Superior temporal gyrus (tissue), 1 donor: ENCODE data around the gene RGL1.

Experiments used
- DNase-seq: peaks from one replicate; pipeline ENCODE4 v3.0.0-alpha.2; 2016; ENCODE audit errors: extremely low spot score

The RGL1 gene

GRCh38 chr1:183915625-183916510 is 110.9 kb downstream of the RGL1 start:
- peak; percentile 99 for DNase-seq

GRCh38 chr1:183916574-183916973 is 111.7 kb downstream of the RGL1 start:
- no peak for DNase-seq

- DNase-seq = no peak
These were observed 113.7 kb downstream of the RGL1 start for GRCh38 chr1:183918589-183918988.

GRCh38 chr1:183920651-183921050 is 115.7 kb downstream of the RGL1 start:
- DNase-seq = peak; percentile 94

- DNase-seq = no peak
These were observed 117.3 kb downstream of the RGL1 start for GRCh38 chr1:183922197-183922596.

- DNase-seq = no peak
These were observed 121.0 kb downstream of the RGL1 start for GRCh38 chr1:183925947-183926346.

GRCh38 chr1:183926983-183927382 is 122.1 kb downstream of the RGL1 start:
- DNase-seq = no peak

GRCh38 chr1:183931646-183932271 is 126.8 kb downstream of the RGL1 start:
- DNase-seq = peak; percentile 66

GRCh38 chr1:183932412-183932811 is 127.5 kb downstream of the RGL1 start:
- DNase-seq = peak; percentile 86

- DNase-seq = peak; percentile 63
These were observed 128.7 kb downstream of the RGL1 start for GRCh38 chr1:183933528-183934179.

GRCh38 chr1:183934314-183934713 is 129.4 kb downstream of the RGL1 start:
- no peak for DNase-seq

GRCh38 chr1:183936009-183936408 is 131.1 kb downstream of the RGL1 start:
- DNase-seq = no peak

GRCh38 chr1:183936791-183937190 is 131.9 kb downstream of the RGL1 start:
- no peak for DNase-seq

- no peak for DNase-seq
These were observed 132.7 kb downstream of the RGL1 start for GRCh38 chr1:183937611-183938010.

- no peak for DNase-seq
These were observed 136.1 kb downstream of the RGL1 start for GRCh38 chr1:183941001-183941400.

- DNase-seq = peak; percentile 63
These were observed 138.2 kb downstream of the RGL1 start for GRCh38 chr1:183942933-183943693.

GRCh38 chr1:183945428-183946319 is 140.8 kb downstream of the RGL1 start:
- no peak for DNase-seq

GRCh38 chr1:183946320-183946613 is 141.3 kb downstream of the RGL1 start:
- DNase-seq = no peak

GRCh38 chr1:183947988-183948387 is 143.1 kb downstream of the RGL1 start:
- DNase-seq = no peak

GRCh38 chr1:183952101-183952500 is 147.2 kb downstream of the RGL1 start:
- no peak for DNase-seq

GRCh38 chr1:183953031-183953430 is 148.1 kb downstream of the RGL1 start:
- DNase-seq = peak; percentile 63
